HEK293 (cell line): ENCODE data around the gene METTL16.

ENCODE experiments used
- CTCF ChIA-PET: fragments of 350-600 bp; formaldehyde crosslinking; extraction: SDS; loops from one replicate; lab custom pipeline; 2021; ENCODE audit warnings: antibody characterized with exemption; lab: Yijun Ruan, JAX
- POLR2A ChIA-PET: fragments of 300-600 bp; formaldehyde crosslinking; extraction: SDS; loops from one replicate; lab custom pipeline; 2020; ENCODE audit warnings: antibody characterized with exemption, inconsistent platforms; lab: Yijun Ruan, JAX
- H3K27ac ChIP-seq: fragments of 200-500 bp; sonication (Bioruptor generic); 2 replicates; pipeline ENCODE4 v1.5.1; 2014; ENCODE audit warnings: low read depth, low read length, control low read depth, inconsistent platforms; ENCODE audit errors: extremely low read depth
- H3K36me3 ChIP-seq, 2 experiments: fragments of 200-500 bp in 1 of 2; sonication (Bioruptor generic) in 1 of 2; 1 replicate in 1 of 2; 2 replicates in 1 of 2; pipeline ENCODE4 v1.5.1; 2014 to 2017; ENCODE audit warnings: inconsistent platforms in 2 of 2, low read length in 2 of 2; ENCODE audit not compliant: control insufficient read depth in 2 of 2, insufficient read depth in 1 of 2
- H3K4me1 ChIP-seq: fragments of 200-500 bp; sonication (Bioruptor generic); 2 replicates; pipeline ENCODE4 v1.5.1; 2014; ENCODE audit warnings: mild to moderate bottlenecking, low read length, inconsistent platforms; ENCODE audit not compliant: control insufficient read depth, insufficient read depth
- H3K4me3 ChIP-seq: 2 replicates; pipeline ENCODE4 v1.5.1; 2011; ENCODE audit warnings: low read depth, mild to moderate bottlenecking, control low read depth, low read length, moderate library complexity
- H3K9me3 ChIP-seq: fragments of 200-500 bp; sonication (Bioruptor generic); 2 replicates; pipeline ENCODE4 v1.5.1; 2014; ENCODE audit warnings: low read depth, low read length, inconsistent platforms; ENCODE audit not compliant: control insufficient read depth, insufficient read depth
- BCL6B ChIP-seq: fragments of 450-650 bp; formaldehyde crosslinking; IDR thresholded peaks from 2 replicates; pipeline ENCODE4 v1.5.1; 2017; ENCODE audit warnings: missing biosample characterization, missing genetic modification characterization
- KLF16 ChIP-seq: fragments of 450-650 bp; formaldehyde crosslinking; IDR thresholded peaks from 2 replicates; pipeline ENCODE4 v1.5.1; 2017; ENCODE audit warnings: missing biosample characterization, missing genetic modification characterization
- ZBTB1 ChIP-seq: fragments of 450-650 bp; formaldehyde crosslinking; IDR thresholded peaks from 2 replicates; pipeline ENCODE4 v1.5.1; 2016; ENCODE audit warnings: missing biosample characterization, missing genetic modification characterization
- ZBTB20 ChIP-seq: fragments of 450-650 bp; formaldehyde crosslinking; IDR thresholded peaks from 2 replicates; pipeline ENCODE4 v1.5.1; 2016; ENCODE audit warnings: missing biosample characterization, missing genetic modification characterization
- ZNF133 ChIP-seq: fragments of 450-650 bp; formaldehyde crosslinking; IDR thresholded peaks from 2 replicates; pipeline ENCODE4 v1.5.1; 2016; ENCODE audit warnings: missing biosample characterization, missing genetic modification characterization
- ZNF174 ChIP-seq: fragments of 450-650 bp; formaldehyde crosslinking; IDR thresholded peaks from 2 replicates; pipeline ENCODE4 v1.5.0; 2017; ENCODE audit warnings: missing biosample characterization, mild to moderate bottlenecking, missing genetic modification characterization
- ZNF202 ChIP-seq: fragments of 450-650 bp; formaldehyde crosslinking; IDR thresholded peaks from 2 replicates; pipeline ENCODE4 v1.5.1; 2016; ENCODE audit warnings: missing biosample characterization, missing genetic modification characterization, borderline replicate concordance
- ZNF350 ChIP-seq: fragments of 450-650 bp; formaldehyde crosslinking; IDR thresholded peaks from 2 replicates; pipeline ENCODE4 v1.5.0; 2017; ENCODE audit warnings: missing biosample characterization, mild to moderate bottlenecking, missing genetic modification characterization
- ZNF404 ChIP-seq: fragments of 450-650 bp; formaldehyde crosslinking; IDR thresholded peaks from 2 replicates; pipeline ENCODE4 v1.5.1; 2017; ENCODE audit warnings: missing biosample characterization, missing genetic modification characterization
- ZNF488 ChIP-seq: fragments of 450-650 bp; formaldehyde crosslinking; IDR thresholded peaks from 2 replicates; pipeline ENCODE4 v1.5.1; 2016; ENCODE audit warnings: missing biosample characterization, missing genetic modification characterization
- ZNF621 ChIP-seq: fragments of 450-650 bp; formaldehyde crosslinking; IDR thresholded peaks from 2 replicates; pipeline ENCODE4 v1.5.1; 2017; ENCODE audit warnings: missing biosample characterization, missing genetic modification characterization
- ZNF629 ChIP-seq: fragments of 450-650 bp; formaldehyde crosslinking; IDR thresholded peaks from 2 replicates; pipeline ENCODE4 v1.5.1; 2017; ENCODE audit warnings: missing biosample characterization, missing genetic modification characterization
- ZNF843 ChIP-seq: fragments of 450-650 bp; formaldehyde crosslinking; IDR thresholded peaks from 2 replicates; pipeline ENCODE4 v1.5.1; 2016; ENCODE audit warnings: missing biosample characterization, missing genetic modification characterization
- ZSCAN18 ChIP-seq: fragments of 450-650 bp; formaldehyde crosslinking; IDR thresholded peaks from 2 replicates; pipeline ENCODE4 v1.5.1; 2016; ENCODE audit warnings: missing biosample characterization, missing genetic modification characterization
- TF ChIP-seq, protein P1 (sequence below): fragments of 450-650 bp; formaldehyde crosslinking; IDR thresholded peaks from 2 replicates; pipeline ENCODE4 v1.5.1; 2016; ENCODE audit warnings: missing biosample characterization, missing genetic modification characterization

Gene METTL16

DNA sequence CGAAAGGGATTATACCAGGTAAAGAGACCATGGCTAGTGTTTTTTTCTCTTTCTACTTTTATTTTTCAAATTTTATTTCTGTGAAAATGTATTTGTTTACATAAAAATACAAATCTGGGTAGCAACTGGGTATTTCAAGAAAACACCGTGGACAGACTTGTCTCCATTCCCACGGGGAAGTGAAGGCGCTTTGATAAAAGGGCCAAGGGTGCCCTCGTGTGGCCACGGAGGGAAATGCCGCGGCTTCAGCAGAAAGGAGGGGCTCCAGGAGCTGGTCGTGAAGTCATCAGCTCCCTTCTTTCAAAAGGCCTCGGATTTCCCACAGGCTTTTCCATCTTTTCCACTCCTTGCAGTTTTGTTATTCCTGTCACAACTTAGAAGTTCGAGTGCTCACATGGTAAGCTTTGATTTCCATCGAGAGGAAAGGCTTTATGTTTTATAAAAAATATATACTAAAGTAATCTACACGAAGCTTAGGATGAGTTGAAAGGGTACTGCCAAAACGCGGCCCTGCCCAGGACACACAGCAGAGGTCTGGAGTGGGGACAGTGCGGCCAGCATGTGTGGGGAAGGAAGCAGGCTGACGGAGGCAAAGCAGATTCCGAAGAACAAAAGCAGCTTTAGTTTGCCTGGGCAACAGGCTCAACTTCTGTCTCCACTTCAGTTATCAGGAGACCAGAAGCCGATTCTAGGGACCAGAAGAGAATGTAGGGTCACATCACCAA lies 95.5 kb downstream of the METTL16 start (continued):
- no peak for TF ChIP-seq ZNF404 (tag by site-specific recombination)

DNA sequence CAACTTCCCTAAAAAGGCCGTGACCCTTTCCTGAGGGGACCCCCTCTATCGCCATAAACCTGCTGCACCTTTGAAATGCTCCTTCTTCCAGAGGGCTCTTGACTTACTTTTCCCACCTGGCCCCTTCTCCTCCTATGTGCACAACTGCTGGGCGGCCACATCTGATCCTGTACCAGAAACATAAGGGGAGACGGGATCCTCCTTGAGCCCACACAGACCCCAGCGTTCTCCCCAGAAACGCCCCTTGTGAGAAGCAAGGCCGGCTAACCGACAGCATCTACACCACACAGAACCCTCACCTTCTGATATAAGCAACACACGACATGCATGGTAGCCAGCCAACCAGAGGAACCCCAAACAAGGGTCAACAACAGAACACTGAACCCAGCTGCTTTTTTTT lies 96.6 kb downstream of the METTL16 start:
- Histone ChIP-seq H3K9me3 (no peaks in the 10 kb centered on the region), H3K36me3 (peaks cover 17 to 48% of the 10 kb centered on the region in 2 experiments; a peak in 2 of 3 replicates), H3K4me1 (no peaks in the 10 kb centered on the region), H3K4me3 (no peak overlapping the region), H3K27ac (no peak overlapping the region)
- CTCF ChIA-PET: interaction anchor here (0.6 to 6.3 kb wide), 20 partner anchors 10 to 371 kb away, joined by 3 to 470 read pairs (median 10); partner anchors contain the start of genes HIC1 and METTL16
- POLR2A ChIA-PET: interaction anchor here (0.6 to 3.1 kb wide), 7 partner anchors 15 to 96 kb away, joined by 3 to 42 read pairs (median 7); partner anchors contain the start of genes METTL16 and SGSM2
- TF ChIP-seq ZNF488 (tag by site-specific recombination) (no peak), ZNF629 (tag by site-specific recombination) (no peak), BCL6B (tag by site-specific recombination) (no peak)

DNA sequence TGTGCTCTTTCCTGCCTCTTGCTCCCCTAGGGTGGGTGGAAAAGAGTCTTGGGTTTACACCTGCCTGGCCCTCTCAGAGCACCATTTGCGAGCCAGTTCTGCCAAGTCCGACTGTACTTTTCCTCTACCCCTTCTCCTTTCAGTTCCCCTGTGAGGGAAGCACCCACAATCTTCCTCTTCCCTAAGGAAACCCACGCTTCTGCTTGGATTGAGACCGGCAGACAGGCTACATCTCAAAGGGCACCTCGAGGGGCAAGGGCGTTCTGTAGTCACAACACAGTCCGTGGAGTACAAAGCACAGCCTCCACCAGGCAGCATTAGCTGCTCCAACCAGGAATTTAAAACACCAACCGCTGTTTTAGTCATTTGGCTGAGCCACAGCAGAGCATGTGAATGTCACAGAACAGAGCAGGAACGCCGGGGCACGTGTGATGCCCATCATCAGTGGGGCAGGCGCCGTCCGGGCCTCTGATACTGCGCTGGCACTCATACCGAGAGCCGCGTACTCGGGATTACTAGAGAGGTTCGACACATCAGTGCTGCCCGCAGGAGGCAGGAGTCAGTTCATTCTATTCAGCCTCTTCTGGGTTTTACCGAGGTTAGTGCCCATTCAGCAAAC lies 97.1 kb downstream of the METTL16 start:
- Histone ChIP-seq H3K36me3 (peaks cover 17 to 43% of the 10 kb centered on the region in 2 experiments; a peak in 2 of 3 replicates), H3K4me1 (no peaks in the 10 kb centered on the region), H3K4me3 (no peak overlapping the region), H3K9me3 (no peaks in the 10 kb centered on the region), H3K27ac (no peak overlapping the region)
- ChIA-PET POLR2A (interaction anchor here (0.6 to 3.1 kb wide), 4 partner anchors 17 to 96 kb away, joined by 3 to 42 read pairs (median 6); partner anchors contain the start of gene METTL16), CTCF (interaction anchor here (1.0 to 6.3 kb wide), 3 partner anchors 11 to 32 kb away, joined by 4 to 470 read pairs (median 75); no protein-coding TSS in a partner anchor)
- TF ChIP-seq ZSCAN18 (no peak), KLF16 (tag by site-specific recombination) (no peak), ZBTB20 (no peak), ZNF202 (tag by site-specific recombination) (no peak), ZNF621 (tag by site-specific recombination) (no peak), ZNF174 (tag by site-specific recombination) (no peak), ZNF843 (tag by site-specific recombination) (no peak), ZNF133 (no peak), ZNF350 (no peak), ZBTB1 (tag by site-specific recombination) (no peak)
- TF ChIP-seq, protein P1, sequence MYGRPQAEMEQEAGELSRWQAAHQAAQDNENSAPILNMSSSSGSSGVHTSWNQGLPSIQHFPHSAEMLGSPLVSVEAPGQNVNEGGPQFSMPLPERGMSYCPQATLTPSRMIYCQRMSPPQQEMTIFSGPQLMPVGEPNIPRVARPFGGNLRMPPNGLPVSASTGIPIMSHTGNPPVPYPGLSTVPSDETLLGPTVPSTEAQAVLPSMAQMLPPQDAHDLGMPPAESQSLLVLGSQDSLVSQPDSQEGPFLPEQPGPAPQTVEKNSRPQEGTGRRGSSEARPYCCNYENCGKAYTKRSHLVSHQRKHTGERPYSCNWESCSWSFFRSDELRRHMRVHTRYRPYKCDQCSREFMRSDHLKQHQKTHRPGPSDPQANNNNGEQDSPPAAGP (tag by site-specific recombination): no peak
